Hematopoietic multipotent progenitor cell treated with erythropoietin and hydrocortisone succinate and interleukin-3 and kit ligand, for 6 days (in vitro differentiated cells): ENCODE measurements around the gene MYL9.

ENCODE experiments used
- DNase-seq: peaks from one replicate; pipeline ENCODE4 v3.0.0-alpha.2; 2015

Gene MYL9

DNA sequence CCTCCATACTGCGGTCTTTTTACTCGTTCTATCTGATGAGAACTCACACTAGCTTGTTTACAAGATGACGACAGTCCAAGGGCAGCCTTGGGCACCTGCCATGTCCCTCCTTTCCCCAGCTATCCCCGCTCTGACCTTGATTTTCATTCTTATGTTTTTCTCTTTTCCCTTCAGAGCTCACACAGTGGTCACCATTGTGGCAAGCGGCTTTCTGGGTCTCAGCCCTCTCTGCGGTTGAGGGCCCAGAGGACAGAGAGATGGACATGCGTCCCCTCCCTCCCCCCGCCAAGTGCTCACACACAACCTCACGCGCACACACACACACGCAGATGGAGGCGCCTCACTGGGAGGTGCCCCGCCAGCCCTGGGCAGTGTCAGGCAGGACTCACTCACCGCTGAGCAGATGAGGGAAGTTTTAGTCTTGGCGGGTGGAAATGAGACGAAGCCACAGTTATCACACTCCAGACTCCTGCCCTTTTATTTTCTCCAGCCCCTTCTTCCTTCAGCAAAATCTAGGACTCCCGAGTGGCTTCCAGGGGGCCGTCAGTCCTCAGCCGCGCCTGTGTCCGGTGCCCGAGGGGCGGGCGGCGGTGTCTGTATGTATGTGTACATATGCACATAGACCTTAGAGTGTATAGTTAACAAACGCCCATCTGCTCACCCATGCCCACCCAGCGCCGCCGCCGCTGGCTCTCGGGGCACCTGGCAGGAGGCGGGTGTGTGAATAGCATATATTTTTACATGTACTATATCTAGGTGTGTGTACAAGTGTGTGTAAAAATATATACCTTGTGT is 13.8 kb upstream of the MYL9 start:
- DNase-seq, result no peak

DNA sequence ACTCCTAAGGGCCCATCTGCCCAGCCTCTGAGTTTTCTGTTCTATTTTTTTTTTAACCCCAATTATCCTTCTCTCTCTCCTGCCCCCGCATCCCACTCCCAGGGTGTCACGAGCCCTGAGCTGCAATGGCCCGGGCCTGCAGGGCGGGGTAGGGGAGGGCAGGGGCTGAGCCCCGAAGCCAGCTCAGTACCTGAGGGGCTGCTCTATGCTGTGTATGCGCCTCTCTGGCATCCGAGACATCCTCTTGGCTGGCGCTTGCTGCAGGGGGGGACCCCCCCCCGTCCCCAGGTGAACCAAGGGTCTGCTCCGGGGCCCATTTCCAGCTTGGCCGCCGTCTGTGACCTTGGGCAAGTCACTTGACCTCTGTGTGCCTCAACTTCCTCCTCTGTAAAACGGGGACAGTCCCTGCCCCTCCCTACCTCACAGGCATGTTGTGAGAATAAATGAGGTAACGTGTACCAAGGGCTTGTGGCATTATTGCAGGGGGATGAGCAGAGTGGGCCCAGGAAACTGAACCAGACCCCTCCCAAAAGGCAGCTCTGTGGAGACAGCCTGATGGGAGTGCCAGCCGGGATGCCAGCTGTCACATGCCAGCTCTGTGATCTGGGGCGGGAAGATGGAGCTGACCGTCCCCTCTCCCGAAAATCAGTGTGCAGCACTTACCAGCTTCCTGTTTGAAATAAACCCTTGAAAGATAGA is 13.0 kb upstream of the MYL9 start:
- DNase-seq, result no peak

DNA sequence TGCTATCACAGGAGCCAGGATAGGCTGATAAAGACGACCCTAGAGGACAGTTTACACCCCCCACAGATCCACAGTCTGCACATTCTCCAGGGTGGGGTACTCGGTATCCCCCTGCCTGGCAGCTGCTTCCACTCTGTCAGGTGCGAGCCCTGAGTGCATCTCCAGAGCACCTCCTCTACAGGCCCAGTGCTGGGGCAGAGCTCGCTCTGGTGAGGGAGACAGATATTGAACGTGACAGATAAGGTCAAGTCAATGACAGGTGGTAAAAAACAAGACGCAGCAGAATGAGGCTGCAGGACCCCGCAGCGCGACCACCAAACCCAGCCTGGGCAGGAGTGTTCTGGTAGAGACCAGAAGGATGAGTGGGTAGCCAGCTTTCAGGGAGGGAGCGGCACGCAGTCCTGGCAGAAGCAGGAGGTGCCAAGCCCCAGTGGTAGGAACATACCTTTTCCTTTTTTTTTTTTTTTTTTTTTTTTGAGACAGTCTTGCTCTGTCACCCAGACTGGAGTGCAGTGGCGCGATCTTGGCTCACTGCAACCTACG is 12.4 kb upstream of the MYL9 start:
- DNase-seq, result no peak

DNA sequence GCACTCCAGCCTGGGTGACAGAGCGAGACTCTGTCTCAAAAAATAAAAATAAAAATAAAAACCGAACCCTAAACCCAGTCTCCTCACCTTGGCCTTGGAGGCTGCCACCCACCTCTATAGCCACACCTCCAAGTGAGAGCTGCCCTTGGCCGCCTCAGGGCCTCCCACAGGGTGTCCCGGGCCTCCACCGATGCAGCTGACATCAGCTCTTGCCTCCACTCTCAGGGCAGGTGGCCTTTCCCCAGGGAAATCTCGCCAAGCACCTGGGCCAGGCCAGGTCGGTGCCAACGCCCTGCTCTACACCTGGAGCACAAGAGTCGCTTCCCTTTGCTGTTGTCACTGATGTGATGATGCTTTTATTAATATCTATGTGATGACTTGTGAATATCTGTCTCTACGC is 8.9 kb upstream of the MYL9 start:
- no peak for DNase-seq

DNA sequence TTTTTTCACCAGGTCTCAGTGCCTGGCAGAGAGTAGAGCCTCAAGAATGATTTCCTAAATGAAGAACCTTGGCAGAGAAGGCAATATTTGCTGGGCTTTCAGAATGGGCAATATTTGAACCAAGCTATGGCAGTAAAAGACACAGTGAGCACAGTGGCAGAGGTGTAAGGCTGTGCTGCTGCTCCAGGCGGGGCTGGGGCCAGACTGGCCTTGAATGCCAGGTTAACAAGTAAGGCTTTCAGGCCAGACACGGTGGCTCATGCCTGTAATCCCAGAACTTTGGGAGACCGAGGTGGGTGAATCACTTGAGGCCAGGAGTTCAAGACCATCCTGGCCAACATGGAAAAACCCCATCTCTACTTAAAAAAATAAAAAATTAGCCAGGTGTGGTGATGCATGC is 8.5 kb upstream of the MYL9 start:
- no peak for DNase-seq

DNA sequence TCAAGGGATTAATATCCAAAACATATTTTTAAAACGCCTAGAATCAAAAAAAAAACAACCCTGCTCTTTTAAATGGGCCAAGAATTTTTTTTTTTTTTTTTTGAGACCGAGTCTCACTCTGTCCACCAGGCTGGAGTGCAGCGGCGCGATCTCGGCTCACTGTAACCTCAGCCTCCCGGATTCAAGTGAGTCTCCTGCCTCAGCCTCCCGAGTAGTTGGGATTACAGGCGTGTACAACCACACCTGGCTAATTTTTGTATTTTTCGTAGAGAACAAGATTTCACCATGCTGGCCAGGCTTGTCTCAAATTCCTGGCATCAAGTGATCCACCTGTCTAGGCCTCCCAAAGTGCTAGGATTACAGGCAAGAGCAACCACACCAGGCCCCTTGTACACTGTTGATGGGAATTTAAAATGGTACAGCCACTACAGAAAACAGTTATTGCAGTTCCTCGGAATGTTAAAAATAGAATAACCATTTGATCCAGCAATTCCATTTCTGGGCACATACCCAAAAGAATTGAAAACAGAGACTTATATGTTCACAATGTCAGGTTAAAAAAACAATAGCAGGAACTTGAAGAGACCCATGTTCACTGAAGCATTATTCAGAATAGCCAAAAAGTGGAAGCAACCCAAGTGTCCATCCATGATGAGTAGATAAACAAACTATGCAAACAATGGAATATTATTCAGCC is 3.1 kb upstream of the MYL9 start:
- DNase-seq, result no peak

DNA sequence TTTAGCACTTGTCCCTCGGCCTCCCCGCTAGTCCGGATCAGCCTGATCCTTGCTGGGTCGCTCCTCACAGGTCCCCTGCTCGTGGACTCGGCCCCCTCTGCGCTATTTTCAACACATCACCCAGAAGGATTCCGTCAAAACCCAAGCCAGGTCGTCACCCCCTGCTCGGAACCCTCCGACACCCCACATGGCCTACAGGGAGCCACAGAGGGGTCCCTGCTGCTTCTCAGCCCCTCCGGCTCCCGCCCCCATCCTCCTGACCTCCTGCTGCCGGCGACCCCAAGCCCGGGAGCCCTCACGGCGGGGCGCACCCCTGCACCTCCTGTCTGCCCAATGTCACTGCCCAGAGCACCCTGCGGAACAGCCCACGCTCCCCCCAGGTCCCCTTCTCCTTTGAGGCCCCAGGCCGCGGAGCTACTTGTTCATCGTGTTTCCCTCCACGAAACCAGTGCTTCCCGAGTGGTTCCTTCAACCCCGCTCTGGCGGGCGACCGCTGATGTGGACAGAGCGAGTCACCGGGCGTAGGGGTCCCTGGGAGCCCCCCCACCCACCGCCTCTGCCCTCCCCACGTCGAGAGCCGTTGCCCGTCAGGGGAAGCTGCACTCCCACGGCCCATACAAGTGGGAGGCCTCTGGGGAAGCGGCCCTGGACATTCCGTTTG is 638 bp upstream of the MYL9 start:
- DNase-seq, result no peak

DNA sequence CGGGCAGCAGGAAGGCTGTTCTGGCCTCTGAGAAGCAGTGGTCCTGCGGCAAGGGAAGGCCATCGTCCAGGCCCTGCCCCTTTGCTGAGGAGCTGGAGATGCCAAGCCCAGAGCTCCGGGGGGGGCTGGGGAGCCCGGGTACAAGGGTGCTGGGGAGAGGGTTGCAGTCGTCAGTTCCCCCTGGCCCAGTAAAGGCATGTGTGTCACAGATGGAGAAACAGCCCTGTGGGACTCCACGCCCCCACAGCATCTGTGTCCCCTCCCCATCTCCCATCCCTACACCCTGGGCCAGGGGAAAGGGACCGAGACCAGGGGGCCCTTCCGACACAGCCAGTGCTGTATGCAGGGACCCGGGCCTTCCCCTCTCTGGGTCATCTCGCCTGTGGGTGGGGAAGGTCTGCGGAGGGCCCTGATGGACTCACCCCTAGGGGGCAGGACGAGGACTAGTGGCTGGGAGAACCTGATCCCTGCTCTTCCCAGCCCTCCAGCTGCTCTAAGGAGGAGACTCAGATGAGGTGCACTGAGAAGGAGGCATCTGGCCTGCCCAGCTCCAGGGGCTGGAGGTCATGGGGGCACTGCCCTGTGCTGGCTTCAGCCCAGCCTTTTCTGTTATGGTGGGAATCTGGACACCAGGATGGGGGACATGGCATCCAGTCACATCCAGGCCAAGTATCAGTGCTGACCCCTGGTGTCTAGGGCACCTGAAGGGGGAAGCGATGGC is 609 bp downstream of the MYL9 start:
- peak; percentile 13 for DNase-seq

DNA sequence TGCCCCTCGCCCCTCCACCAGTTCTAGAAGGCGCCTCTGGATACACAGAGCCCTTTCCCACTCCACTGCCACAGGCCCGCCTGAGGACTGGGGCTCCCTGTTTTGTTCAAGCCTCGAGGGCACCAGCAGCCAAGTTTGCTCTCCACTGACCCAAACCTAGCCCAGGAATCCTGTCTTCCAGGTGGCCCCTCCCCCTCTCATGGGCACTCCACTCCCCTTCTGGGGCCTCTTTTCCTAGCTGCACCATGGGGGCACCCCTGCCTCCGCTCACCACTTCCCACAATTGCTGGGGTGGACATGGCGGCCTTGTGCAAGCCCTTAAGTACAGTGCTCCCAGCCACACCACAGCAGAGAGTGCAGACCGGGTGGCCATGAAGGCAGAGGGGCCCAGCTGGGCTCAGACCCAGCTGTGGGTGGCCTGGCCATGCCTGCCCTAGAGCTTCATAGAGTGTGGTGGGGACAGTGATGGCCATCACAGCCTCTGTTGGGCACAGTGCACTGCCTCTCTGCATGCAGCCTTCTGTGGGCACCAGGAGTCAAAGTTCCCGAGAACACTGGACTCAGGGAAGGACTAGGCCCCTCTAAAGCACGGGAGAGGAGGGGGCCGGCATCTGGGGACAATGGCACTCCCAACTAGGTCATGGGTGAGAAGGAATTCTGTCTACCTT is 1.3 kb downstream of the MYL9 start:
- DNase-seq, result no peak

DNA sequence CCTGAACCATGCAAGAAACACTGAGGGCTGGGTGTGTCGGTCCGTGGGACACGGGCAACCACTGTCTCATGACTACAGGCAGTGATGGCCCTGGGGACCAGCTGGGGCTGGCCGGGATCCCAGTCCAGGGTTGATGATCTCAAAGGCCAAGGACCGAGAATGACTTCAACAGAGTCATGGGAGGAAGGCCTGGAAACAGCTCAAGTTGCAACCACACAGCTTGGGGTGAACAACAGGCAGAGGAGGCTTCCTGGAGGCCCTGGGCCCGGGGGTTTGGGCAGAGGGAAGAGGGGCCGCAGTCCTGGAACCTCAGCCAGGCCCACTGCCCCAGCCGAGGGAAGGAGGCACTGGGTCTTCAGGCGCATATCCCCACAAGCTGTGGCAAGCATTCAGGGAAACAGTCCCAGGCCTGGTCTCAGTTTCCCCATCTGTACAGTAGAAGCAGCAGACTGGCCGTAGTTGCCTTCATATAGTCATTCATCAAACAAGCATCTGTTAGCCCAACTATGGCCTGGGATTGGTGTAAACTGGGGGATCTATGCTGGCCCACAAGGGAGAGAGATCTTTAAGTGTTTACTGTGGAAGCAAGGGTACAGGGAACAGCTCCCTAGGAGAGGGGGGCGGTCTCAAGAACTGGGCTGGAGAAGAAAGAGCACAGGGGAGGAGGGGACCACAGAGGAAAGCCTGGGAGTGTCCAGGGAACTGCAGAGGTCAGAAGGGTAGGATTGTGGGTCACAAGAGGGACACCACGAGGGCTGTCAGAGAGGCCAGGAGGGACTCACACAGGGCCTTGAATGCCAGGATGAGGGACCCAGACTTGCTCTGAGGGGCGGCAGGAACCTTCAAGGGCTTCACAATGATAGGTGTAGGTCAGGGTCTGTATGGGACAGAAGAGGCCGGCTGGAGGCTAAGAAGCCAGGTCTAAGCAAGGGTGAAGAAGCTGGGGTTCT is 2.1 kb downstream of the MYL9 start:
- DNase-seq, result no peak

DNA sequence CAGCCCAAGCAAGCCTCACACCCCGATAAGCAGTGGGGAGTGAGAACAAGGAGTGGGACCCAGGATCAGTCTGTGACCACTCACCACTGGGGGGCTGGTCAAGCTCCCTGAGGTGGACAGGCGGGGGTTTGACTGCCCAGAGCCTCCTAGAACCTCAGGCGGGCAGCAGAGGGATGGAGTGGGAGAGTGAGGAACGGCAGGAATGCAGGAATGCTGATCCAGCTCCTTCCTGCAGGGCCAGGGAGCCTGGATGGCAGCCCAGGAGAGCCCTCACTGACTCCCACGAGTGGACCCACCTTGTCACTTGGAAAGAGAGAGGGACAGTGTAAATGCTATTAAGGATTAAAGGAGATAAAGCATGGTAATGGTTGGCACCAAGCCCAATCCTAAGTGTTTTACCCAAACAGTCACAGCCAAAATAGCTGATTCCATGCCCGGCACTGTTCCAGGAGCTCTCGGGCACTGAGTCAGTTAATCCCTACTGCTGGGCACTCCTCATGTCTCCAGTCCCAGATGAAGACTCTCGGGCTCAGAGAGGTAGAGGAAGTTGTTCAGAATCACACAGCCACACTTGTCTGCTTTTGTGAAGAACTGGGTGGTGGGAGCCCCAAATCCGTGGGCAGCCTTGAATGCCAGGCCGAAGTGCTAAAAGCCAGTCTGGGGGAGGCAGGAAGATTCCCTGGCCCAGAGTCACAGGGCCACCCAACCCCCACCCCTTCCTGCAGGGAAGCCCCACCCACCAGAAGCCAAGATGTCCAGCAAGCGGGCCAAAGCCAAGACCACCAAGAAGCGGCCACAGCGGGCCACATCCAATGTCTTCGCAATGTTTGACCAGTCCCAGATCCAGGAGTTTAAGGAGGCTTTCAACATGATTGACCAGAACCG is 3.1 kb downstream of the MYL9 start:
- no peak for DNase-seq

DNA sequence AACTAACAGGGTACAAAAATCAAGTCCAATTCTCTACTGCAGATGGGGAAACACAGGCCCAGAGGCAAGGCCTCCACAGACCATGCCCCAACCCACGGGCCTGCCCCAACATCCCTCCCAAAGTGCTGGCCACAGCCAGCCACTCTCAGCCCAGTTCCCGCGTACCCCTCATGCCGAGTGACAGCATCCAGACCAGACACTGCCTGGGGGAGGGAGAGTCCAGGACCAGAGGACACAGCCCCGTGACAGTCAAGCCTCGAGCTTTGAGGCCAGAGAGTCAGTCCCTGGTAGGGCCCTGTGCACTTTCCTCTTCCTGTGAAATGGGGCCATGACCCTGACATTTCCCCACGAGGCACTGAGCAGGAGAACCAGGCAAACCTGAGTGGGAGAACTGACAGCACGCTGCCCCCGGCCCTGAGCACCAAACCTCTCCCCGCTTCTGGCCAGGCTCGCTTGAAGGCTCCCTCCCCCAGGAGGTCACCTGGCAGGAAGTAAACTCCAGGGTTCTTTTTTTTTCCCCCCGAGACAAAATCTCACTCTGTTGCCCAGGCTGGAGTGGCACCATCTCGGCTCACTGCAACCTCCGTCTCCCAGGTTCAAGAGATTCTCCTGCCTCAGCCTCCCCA is 4.9 kb downstream of the MYL9 start:
- DNase-seq, result no peak

DNA sequence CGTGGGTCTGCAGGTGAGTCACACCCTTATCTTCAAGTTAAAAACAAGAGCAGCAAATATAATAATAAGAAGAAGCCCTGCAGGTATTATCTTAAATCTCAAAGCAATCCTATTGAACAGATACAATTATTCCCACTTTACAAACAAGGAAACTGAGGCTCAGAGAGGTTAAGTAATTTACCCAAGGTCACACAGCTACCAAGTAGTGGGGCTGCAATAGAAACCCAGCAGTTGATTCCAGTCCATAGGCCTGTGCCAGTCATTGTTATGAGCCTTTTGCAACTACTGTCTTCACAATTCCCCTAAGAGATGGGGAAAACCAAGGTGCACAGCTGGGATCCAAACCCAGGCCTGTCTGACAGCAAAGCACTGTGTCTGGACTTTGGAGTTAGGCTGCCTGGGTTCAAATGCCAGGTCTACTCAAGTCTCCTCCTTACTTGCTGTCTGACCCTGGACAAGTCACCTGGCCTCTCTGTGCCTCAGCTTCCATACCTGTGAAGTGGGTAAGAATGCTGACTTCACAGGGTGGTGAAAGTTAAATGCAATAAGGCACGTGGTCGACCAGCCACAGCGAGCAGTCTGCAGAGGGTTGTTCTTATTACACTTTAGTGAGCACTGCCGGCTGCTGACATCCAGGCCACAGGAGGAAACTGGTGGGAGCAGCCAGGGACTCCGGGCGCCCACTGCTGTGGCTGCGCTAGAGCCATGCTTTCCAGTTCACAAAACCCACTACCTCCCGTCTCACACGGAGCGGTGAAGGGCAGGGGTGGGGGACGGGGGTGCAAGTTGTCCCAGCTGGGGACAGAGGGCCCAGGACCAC is 6.1 kb downstream of the MYL9 start:
- no peak for DNase-seq

DNA sequence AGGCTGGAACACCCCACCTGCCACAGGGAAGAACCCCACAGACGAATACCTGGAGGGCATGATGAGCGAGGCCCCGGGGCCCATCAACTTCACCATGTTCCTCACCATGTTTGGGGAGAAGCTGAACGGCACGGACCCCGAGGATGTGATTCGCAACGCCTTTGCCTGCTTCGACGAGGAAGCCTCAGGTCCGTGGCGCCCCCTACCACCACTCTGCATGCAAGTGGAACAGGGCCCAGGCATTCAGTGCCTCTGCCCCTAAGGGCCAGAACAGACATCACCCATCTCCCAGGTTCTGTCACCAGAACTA is 6.6 kb downstream of the MYL9 start:
- DNase-seq, result peak; percentile 19

DNA sequence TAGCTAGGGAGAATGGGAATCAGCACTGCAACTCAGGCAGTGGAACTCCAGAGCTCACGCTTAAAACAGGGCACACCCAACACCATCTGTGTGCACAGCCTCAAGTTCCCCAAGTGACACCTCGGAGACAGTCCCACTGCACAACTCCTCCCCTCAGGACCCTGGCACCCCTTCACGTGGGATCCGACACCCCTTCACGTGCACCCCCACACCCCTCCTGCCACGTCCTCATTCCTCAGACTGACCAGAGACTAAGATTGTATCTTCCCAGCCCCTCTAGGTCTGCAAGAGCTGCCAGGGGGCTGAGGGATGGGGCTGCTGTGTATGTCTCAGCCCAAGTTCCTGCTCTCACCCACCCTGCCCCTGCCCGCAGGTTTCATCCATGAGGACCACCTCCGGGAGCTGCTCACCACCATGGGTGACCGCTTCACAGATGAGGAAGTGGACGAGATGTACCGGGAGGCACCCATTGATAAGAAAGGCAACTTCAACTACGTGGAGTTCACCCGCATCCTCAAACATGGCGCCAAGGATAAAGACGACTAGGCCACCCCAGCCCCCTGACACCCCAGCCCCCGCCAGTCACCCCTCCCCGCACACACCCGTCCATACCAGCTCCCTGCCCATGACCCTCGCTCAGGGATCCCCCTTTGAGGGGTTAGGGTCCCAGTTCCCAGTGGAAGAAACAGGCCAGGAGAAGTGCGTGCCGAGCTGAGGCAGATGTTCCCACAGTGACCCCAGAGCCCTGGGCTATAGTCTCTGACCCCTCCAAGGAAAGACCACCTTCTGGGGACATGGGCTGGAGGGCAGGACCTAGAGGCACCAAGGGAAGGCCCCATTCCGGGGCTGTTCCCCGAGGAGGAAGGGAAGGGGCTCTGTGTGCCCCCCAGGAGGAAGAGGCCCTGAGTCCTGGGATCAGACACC is 7.6 kb downstream of the MYL9 start:
- DNase-seq, result no peak

DNA sequence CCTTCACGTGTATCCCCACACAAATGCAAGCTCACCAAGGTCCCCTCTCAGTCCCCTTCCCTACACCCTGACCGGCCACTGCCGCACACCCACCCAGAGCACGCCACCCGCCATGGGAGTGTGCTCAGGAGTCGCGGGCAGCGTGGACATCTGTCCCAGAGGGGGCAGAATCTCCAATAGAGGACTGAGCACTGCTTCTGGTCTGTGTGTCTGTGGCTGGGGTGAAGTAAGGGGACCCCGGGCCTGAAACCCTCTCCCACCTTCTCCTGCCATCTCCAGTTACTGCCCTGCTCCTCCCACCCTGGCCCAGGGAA is 8.3 kb downstream of the MYL9 start:
- no peak for DNase-seq
